Measurements from ENCODE around the gene STRN4. TPM values are rescaled to one million over a fixed set of nuclear protein-coding genes. Genes with fewer than 3 reads are reported as not detected.

The STRN4 gene
- total RNA-seq, 1 donor: 45.9 TPM

DNA sequence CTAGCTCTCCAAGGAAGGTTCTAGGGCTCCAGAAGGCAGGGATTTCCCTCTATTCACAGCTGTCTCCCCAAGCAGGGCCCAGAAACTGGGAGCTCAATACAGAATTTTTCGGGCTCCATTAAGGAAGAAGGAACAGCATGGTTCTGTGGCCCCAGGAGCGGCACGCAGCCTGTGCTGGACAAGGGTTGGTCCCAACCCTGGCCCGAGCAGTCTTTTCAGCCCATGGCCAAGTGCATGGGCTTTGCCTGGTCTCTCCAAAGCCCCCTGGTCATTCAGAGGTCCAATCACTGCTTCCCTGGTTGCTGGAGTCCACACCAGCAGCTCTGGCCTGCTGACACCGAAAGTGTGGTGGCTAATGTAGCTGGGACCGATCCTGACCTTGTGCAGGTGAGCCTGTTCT, 22.8 kb downstream of the STRN4 start:
- no peak overlapping the region for H3K4me3 ChIP-seq (ENCODE audit: low read depth, low read length)
- no peak for DNase-seq (ENCODE audit: low read depth)
- TF ChIP-seq, protein P1, sequence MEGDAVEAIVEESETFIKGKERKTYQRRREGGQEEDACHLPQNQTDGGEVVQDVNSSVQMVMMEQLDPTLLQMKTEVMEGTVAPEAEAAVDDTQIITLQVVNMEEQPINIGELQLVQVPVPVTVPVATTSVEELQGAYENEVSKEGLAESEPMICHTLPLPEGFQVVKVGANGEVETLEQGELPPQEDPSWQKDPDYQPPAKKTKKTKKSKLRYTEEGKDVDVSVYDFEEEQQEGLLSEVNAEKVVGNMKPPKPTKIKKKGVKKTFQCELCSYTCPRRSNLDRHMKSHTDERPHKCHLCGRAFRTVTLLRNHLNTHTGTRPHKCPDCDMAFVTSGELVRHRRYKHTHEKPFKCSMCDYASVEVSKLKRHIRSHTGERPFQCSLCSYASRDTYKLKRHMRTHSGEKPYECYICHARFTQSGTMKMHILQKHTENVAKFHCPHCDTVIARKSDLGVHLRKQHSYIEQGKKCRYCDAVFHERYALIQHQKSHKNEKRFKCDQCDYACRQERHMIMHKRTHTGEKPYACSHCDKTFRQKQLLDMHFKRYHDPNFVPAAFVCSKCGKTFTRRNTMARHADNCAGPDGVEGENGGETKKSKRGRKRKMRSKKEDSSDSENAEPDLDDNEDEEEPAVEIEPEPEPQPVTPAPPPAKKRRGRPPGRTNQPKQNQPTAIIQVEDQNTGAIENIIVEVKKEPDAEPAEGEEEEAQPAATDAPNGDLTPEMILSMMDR (IDR thresholded peaks at IDR 0.05; ENCODE audit: insufficient read depth, low read length): no peak

DNA sequence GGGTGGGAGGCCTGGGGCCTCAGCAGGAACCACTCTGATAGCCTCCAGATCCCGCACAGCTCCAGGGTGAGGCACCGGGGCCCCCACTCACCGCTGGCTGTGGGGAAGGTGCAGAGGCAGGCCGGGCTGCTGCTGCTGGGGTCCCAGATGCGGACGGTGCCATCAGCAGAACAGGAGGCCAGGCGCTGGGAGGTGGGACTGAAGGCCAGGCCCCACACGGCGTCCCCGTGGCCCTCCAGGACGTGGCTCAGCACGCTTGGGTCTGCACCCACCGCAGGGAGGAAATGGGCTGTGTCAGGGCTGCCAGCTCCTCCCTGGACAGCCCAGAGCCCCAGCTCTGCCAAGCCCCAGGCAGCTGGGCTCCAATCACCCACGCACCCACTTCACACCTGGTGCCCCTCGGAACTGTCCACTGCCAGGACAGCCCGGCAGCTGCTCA, 23.2 kb downstream of the STRN4 start:
- TF ChIP-seq, protein P1 (IDR thresholded peaks at IDR 0.05; ENCODE audit: insufficient read depth, low read length): no peak
- no peak overlapping the region for H3K4me3 ChIP-seq (ENCODE audit: low read depth, low read length)
- DNase-seq (ENCODE audit: low read depth): no peak

DNA sequence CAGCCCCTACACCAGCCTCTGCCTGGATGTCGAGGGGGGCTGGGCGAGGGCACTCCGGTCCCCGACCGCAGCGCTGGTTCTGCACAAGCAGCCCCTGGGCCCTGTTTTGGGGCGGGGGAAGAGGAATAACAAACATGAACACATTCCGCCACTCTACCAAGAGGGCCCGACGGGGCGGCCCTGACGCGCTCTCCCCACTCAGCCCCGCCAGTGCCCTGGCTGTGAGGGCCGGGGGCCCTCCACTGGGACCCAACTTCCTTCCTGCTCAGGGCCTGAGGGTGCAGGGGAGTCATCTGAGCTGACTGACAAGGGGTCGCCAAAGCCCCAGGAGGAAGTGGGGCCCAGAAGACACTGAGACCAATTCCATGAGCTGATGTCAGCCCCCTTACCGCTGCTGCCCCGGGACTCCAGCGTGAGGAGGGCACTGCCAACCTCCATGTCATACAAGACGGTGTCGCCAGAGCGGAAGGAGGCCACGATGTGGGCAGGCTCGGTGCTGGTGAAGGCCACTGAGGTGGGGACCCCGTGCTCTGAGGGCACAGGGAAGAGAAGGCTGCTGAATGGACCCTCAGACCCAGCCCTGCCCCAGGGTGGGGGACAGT, 23.7 kb downstream of the STRN4 start:
- DNase-seq (ENCODE audit: low read depth): no peak
- TF ChIP-seq, protein P1 (IDR thresholded peaks at IDR 0.05; ENCODE audit: insufficient read depth, low read length): no peak
- H3K4me3 ChIP-seq (ENCODE audit: low read depth, low read length): no peak overlapping the region

DNA sequence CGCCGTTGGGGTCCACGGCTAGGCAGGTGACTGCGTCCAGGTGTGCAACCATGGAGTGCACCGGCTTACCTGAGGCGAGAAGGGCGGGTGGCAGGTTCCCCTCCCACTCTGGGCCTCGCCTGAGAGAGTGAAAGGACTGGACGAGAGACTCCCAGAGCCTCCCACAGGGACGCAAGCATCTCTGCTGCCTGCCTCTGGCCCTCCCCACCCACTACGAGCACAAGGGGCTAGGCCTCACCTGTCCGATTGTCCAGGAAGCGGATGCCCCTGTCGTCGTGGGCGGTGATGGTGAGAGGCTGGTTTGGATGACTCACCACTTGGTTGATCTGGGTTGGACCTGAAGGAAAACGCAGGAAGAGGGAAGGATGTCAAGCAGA, 24.3 kb downstream of the STRN4 start:
- H3K4me3 ChIP-seq (ENCODE audit: low read depth, low read length): no peak overlapping the region
- TF ChIP-seq, protein P1 (IDR thresholded peaks at IDR 0.05; ENCODE audit: insufficient read depth, low read length): no peak
- no peak for DNase-seq (ENCODE audit: low read depth)

DNA sequence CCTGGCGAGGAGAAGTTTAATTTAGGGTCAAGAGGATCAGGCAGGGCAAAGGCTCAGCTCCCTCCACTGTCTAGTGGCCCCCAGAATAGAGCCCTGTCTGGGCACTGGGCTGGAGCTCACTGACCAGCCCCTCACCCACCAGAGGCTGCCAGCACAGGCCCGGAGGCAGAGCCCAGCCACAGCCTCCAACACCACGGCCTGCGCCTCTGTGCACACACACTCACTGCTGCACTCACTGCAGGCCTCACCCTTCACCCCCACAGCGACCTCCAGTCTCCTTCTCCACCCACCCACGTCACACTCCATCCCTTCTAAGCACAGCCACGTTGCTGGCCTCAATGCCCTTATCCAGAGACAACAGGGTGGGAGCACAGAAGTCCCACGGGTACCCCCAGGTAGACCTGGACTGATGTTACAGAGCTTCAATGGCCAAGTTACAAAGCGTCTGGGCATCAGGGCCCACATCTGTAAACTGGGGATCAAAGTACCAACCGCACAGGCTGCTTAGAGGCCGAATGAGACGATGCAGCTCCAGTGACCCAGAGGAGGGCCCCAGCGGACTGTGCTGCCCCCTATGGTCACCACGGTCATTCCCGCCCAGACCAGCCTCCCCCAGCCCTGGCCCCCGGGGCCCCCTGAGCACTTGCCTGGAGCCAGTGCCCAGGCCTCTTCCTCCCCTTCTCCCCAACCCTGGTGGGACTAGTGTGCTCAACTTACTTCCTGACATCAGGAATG, 24.8 kb downstream of the STRN4 start:
- DNase-seq (ENCODE audit: low read depth): no peak
- no peak overlapping the region for H3K4me3 ChIP-seq (ENCODE audit: low read depth, low read length)
- TF ChIP-seq, protein P1 (IDR thresholded peaks at IDR 0.05; ENCODE audit: insufficient read depth, low read length): no peak

DNA sequence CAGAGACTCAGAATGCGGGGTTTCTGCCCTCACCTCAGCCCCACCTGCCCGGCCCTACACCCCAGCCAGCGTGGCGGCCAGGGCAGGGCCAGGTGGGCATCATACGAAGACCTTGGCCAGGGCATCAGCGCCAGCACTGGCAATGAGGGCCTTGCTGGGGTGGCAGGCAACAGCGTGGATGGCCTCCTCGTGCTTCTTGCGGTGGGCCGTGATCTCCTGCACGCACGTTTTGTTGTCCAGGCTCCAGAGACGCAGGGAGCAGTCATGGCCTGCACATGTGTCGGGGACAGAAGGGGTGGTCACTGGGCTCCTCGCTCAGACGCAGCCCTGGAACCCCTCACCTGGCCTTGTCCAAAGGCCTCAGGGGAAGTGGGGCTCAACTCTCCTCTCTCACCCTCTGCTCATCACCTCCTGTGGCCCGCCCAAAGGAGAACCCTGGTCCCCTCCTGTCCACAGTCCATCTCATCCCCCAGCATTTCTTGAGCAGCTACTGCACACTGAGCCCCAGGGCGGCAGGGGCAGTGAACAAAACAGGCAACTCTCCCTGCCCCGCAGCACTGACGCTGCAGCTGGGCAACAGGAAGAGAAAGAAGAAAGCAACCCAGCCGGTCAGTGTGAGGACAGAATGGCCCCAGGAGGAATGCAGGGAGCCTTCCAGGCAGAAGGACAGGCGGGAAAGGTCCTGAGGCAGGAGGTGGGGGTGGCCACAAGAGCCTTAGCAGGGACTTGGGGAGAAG, 25.6 kb downstream of the STRN4 start:
- DNase-seq (ENCODE audit: low read depth): no peak
- TF ChIP-seq, protein P1 (IDR thresholded peaks at IDR 0.05; ENCODE audit: insufficient read depth, low read length): no peak
- no peak overlapping the region for H3K4me3 ChIP-seq (ENCODE audit: low read depth, low read length)
